Measurements from ENCODE around the gene SFRP5.
A peak's percentile ranks its signal among the peaks of the same experiment; 100 is the strongest.

Gene SFRP5

GRCh38 chr10:97736403-97736901, 35.3 kb downstream of the SFRP5 start:
- ATAC-seq = peak; percentile 24
- TF ChIP-seq TOX (CRISPR knock-in tag; IDR thresholded peaks at IDR 0.05; ENCODE audit: borderline replicate concordance) (no peak), CSDC2 (CRISPR knock-in tag; IDR thresholded peaks at IDR 0.05) (no peak), BACH2 (CRISPR knock-in tag; IDR thresholded peaks at IDR 0.05; ENCODE audit: borderline replicate concordance) (no peak), GLIS3 (CRISPR knock-in tag; IDR thresholded peaks at IDR 0.05) (no peak), RARB (CRISPR knock-in tag; IDR thresholded peaks at IDR 0.05) (no peak), PATZ1 (CRISPR knock-in tag; IDR thresholded peaks at IDR 0.05; ENCODE audit: borderline replicate concordance) (no peak), ZNF565 (CRISPR knock-in tag; conservative IDR thresholded peaks at IDR 0.05; ENCODE audit: low read depth) (no peak), ESRRG (CRISPR knock-in tag; IDR thresholded peaks at IDR 0.05) (no peak), ZNF8 (CRISPR knock-in tag; IDR thresholded peaks at IDR 0.05) (no peak), SNAI2 (CRISPR knock-in tag; IDR thresholded peaks at IDR 0.05) (no peak), ZNF70 (CRISPR knock-in tag; IDR thresholded peaks at IDR 0.05) (no peak), PPARA (CRISPR knock-in tag; IDR thresholded peaks at IDR 0.05; ENCODE audit: borderline replicate concordance) (no peak), ZC3H10 (CRISPR knock-in tag; IDR thresholded peaks at IDR 0.05) (no peak), OSR1 (CRISPR knock-in tag; IDR thresholded peaks at IDR 0.05) (no peak), ZFP30 (CRISPR knock-in tag; IDR thresholded peaks at IDR 0.05) (no peak), ZFP3 (CRISPR knock-in tag; IDR thresholded peaks at IDR 0.05) (no peak), ARNTL (CRISPR knock-in tag; IDR thresholded peaks at IDR 0.05; ENCODE audit: borderline replicate concordance, low read depth) (no peak), POU6F1 (CRISPR knock-in tag; IDR thresholded peaks at IDR 0.05; ENCODE audit: borderline replicate concordance, low read depth) (no peak), ISL1 (CRISPR knock-in tag; IDR thresholded peaks at IDR 0.05) (no peak)
- TF ChIP-seq, protein P1, sequence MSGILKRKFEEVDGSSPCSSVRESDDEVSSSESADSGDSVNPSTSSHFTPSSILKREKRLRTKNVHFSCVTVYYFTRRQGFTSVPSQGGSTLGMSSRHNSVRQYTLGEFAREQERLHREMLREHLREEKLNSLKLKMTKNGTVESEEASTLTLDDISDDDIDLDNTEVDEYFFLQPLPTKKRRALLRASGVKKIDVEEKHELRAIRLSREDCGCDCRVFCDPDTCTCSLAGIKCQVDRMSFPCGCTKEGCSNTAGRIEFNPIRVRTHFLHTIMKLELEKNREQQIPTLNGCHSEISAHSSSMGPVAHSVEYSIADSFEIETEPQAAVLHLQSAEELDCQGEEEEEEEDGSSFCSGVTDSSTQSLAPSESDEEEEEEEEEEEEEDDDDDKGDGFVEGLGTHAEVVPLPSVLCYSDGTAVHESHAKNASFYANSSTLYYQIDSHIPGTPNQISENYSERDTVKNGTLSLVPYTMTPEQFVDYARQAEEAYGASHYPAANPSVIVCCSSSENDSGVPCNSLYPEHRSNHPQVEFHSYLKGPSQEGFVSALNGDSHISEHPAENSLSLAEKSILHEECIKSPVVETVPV (CRISPR knock-in tag; IDR thresholded peaks at IDR 0.05) = no peak

DNA sequence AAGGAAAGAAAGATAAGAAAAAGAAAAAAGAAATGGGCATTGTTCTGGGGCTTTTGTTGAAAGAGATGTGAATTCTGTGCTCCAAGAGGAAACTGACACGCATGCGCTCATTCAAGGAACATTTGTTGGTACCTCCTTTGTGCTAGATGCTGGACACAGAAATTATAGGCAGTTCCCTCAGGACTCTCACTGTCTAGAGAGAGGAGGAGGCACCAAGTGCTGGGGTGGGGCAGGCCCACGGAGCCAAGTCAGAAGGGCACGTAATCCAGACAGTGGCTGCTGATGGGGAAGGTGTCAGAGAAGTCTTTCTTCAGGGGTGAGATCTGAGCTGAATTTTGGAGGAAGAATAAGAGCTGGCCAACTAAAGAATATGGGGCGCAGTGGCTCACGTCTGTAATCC, 37.8 kb downstream of the SFRP5 start:
- TF ChIP-seq TOX (CRISPR knock-in tag; IDR thresholded peaks at IDR 0.05; ENCODE audit: borderline replicate concordance) (no peak), ZNF70 (CRISPR knock-in tag; IDR thresholded peaks at IDR 0.05) (no peak), ISL1 (CRISPR knock-in tag; IDR thresholded peaks at IDR 0.05) (no peak), GLIS3 (CRISPR knock-in tag; IDR thresholded peaks at IDR 0.05) (no peak), RARB (CRISPR knock-in tag; IDR thresholded peaks at IDR 0.05) (no peak), BACH2 (CRISPR knock-in tag; IDR thresholded peaks at IDR 0.05; ENCODE audit: borderline replicate concordance) (no peak), ZC3H10 (CRISPR knock-in tag; IDR thresholded peaks at IDR 0.05) (no peak)
- TF ChIP-seq, protein P1 (CRISPR knock-in tag; IDR thresholded peaks at IDR 0.05) = no peak
- TF ChIP-seq, protein P2, sequence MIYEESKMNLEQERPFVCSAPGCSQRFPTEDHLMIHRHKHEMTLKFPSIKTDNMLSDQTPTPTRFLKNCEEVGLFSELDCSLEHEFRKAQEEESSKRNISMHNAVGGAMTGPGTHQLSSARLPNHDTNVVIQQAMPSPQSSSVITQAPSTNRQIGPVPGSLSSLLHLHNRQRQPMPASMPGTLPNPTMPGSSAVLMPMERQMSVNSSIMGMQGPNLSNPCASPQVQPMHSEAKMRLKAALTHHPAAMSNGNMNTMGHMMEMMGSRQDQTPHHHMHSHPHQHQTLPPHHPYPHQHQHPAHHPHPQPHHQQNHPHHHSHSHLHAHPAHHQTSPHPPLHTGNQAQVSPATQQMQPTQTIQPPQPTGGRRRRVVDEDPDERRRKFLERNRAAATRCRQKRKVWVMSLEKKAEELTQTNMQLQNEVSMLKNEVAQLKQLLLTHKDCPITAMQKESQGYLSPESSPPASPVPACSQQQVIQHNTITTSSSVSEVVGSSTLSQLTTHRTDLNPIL (CRISPR knock-in tag; IDR thresholded peaks at IDR 0.05; ENCODE audit: low read depth) = no peak
- no peak for ATAC-seq

GRCh38 chr10:97733256-97733655, 38.5 kb downstream of the SFRP5 start:
- ATAC-seq = no peak
- no peak for TF ChIP-seq ZNF70 (CRISPR knock-in tag; IDR thresholded peaks at IDR 0.05)
- TF ChIP-seq, protein P1 (CRISPR knock-in tag; IDR thresholded peaks at IDR 0.05) = no peak
